HG03039 (cell line): ENCODE measurements around the gene MRPL46.
"Not testable (repeated sequence)": the region's sequence is repeated elsewhere in the genome, so short reads cannot be mapped to it uniquely, and the experiment has no call there.

Experiments used
- ATAC-seq: cut with Tn5 transposase; IDR thresholded peaks from one replicate; pipeline ENCODE4 v1.9.1; 2021; ENCODE audit warnings: mild to moderate bottlenecking, moderate library complexity; ENCODE audit not compliant: unreplicated experiment

The MRPL46 gene

GRCh38 chr15:88447741-88448140 lies 19.4 kb downstream of the MRPL46 start:
- ATAC-seq: no peak

- ATAC-seq: no peak
Observed at GRCh38 chr15:88447206-88447605, 20.0 kb downstream of the MRPL46 start.

DNA sequence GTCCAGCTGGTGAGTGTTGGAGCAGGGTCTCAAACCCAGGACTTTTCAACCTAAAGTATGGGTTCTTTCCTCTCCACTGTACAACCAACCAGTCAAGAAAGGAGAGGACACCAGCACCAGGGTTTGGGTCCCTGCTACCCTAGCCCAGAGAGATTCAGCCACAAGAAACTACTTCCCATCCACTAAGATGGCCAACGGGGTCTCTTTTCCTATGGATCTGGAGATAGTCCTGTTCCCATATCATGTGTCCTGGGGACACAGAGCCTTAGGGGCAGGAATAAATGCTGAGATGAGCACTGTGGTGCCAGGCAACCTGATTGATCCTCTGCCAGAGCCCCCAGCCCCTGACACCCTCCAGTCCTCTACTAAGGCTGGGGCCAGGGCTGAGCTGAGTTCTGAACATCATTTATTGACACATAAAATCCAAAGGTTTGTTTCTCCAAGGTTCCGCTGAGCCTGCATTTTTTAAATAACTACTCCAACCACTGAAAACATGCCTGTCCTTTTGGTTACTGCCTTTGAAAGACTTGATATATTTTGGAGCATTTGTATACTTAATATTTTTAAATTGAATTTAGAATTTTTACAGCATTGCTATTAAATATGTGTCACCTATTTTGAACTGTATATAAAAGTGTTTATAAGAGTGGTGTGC lies 26.0 kb downstream of the MRPL46 start:
- ATAC-seq: no peak

DNA sequence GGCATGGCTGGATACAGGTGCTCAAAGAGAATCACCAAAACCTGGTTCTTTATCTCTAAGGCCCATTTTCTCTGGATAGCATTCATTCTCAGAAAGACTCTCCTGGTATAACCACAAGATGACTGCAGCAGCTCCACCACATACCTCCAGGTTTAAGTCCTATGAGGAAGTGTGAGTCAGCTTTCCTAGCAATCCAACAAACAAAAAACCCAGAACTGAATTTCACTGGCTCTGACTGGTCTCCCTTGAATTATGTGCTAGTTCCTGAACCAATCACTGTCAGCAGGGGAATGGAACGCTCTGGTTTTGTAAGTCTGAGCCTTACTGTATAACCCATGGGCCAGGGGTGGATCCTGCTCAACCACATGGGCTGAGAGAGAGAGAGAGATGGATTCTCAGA lies 27.2 kb downstream of the MRPL46 start:
- no peak for ATAC-seq

GRCh38 chr15:88438181-88438580 lies 29.0 kb downstream of the MRPL46 start:
- no peak for ATAC-seq

- ATAC-seq: not testable (repeated sequence)
Observed at GRCh38 chr15:88434106-88434505, 33.1 kb downstream of the MRPL46 start.

GRCh38 chr15:88433046-88433685 lies 34.0 kb downstream of the MRPL46 start:
- ATAC-seq: no peak

DNA sequence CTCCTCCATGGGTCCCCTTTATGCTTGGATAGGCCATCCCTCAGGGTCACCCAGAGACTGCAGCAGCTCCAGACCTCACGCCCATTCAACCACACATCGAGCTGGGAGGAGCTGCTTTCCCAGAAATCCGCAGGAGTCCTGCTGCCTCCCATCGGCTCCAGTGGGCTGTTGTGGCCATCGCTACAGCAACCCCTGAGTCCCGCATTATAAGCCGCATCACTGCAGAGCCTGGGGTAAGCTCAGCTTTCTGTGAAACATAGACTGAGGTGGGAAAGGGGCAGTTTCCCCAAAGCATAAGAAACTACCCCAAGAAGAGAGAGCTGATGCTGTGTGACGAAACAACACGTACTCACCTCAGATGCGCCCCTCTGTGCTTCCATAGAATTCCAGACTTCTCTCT lies 35.7 kb downstream of the MRPL46 start:
- no peak for ATAC-seq

DNA sequence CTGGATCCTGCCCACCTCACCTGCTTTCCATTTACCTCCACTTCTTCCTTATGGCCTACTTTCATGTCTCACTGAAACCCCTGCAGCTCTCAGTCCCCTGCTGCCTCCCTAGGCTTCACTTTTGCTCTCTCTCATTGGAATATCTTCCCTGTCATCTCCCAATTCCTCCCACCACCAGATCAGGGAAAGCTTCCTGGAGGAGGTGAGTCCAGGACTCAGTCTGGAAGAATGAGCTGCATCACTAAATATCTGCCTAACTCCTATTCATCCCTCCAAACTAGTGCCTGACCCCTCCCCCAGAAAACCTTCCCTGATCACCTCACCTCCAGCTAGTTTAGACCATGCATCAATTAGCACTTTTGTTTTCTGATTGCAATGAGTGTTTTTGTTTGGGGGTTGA lies 37.1 kb downstream of the MRPL46 start:
- no peak for ATAC-seq

DNA sequence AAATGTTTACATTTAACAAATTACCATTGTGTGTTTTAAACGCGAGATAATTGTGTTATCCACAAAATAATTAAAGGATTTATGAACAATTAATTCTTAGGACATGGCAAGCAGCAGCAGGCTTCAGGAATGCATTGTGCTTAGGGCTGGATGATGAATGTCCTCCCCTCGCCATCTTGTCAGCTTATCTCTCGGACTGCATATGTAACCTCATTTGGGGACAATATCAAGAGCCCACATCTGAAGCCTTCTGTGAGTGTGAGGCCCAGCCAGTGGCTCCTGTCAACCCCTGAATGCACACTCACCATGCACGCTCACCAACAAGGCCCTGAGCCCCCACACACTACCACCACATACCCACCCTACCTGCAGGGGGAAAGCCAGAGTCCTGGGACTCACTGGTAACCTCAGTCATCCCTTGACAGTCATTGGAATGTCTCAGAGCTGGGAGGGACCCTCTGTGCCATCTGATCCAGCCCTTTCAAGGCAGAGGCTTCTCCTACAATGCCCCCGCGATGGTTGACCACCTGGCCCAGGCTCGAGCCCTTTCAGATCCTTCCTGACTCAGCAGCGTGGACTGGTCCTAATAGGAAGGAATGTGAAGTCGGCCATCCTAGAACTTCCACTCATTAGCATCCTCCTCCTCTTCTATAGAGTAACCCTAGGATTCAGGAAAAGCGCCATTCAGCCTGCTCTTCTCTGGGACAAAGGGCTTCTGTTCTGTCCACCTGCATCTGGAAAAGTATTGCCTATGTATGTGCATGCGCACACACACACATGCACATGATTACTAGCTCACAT lies 38.2 kb downstream of the MRPL46 start:
- no peak for ATAC-seq

GRCh38 chr15:88428053-88428452 lies 39.1 kb downstream of the MRPL46 start:
- no peak for ATAC-seq

DNA sequence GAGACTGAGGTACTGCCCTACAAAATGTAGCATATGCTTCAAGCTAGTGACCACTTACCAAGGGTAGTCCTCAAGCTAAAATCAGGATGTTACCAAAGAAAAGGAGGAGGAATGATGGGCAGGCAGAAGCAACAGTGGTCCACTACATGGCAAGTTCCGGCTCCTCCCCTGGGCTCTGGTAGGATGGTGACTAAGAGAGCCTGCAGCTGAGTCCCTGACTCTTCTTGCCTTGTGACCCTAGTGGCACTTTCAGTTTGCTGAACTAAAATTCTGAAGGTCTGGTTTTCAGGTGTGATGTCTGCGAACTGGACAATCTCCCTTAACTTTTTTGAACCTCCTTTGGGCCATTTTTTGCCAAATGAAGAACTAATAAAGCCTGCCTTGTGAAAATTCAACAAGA lies 40.9 kb downstream of the MRPL46 start:
- ATAC-seq: no peak

DNA sequence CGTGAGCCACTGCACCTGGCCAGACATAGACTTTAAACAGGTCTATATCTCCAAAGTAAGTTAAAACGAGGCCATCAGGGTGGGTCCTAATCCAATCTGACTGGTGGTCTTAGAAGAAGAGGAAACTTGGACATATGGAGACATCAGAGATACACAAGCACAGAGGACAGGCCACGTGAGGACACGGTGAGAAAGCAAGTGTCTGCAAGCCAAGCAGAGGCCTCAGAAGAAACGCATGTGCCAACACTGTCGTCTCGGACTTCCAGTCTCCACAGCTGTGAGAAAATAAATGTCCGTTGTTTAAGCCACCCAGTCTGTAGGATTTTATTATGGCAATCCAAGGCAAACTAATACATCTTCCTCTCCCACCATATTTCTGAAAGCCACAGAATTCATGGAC lies 43.9 kb downstream of the MRPL46 start:
- ATAC-seq: no peak

DNA sequence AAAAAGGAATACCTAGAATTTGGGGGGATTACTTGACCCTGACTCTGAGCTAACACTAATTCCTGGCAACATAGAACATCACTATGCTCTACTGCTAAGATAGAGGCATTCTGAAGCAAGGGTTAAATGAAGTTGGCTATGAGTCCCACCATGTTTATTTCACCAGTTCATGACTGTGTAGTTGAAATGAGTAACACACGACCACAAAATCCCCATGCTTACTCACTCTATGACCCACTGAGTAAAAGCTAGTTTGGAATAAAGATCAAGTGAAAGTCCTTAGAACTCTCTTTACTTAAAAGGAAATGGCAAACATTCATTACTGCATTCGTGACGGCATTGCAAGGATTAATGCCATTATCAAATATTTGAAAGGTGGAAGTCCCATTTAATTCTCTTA lies 47.4 kb downstream of the MRPL46 start:
- ATAC-seq: no peak
